Motor neuron (in vitro differentiated cells): Measurements from ENCODE around the gene EBNA1BP2. TPM values are rescaled to one million over a fixed set of nuclear protein-coding genes. Genes with fewer than 3 reads are reported as not detected.

Experiments used
- ATAC-seq, 8 experiments: fragments of 200-7000 bp; cut with Tn5 transposase; replicated peaks in 6 of 8; 2 replicates each; pipeline ENCODE4 v1.8.0; 2021; ENCODE audit warnings: mild to moderate bottlenecking in 8 of 8, moderate library complexity in 8 of 8
- H3K27ac ChIP-seq, 2 donors: fragments of 250-450 bp; sonication (Bioruptor Pico); 2 replicates each; pipeline ENCODE4 v1.9.0; 2021; ENCODE audit warnings: antibody characterized with exemption in 2 of 2, mild to moderate bottlenecking in 2 of 2, moderate library complexity in 1 of 2
- H3K4me1 ChIP-seq, 2 donors: fragments of 250-450 bp; sonication (Bioruptor Pico); replicated peaks in 1 of 2; 2 replicates each; pipeline ENCODE4 v1.6.1; 2021; ENCODE audit warnings: antibody characterized with exemption in 2 of 2, mild to moderate bottlenecking in 2 of 2, moderate library complexity in 1 of 2
- H3K4me3 ChIP-seq, 5 donors: fragments of 250-450 bp; sonication (Bioruptor Pico); 2 replicates each; pipeline ENCODE4 v1.9.0; 2021; ENCODE audit warnings: antibody characterized with exemption in 5 of 5, mild to moderate bottlenecking in 5 of 5, moderate library complexity in 4 of 5
- WGBS, 10 experiments: fragments of 450-650 bp; shearing (Covaris generic); methylation state at CpG; one replicate each; pipeline ENCODE4 v1.0.0; 2022; 5-methylcytosine and 5-hydroxymethylcytosine counted together
- in situ Hi-C, 9 experiments: fragments of 400-800 bp; cut with MboI; loops; one replicate each; pipeline ENCODE4 v1.15.0; 2021; ENCODE audit warnings: low sequenced_read_pairs in 9 of 9, low pct_unique_long_range_greater_than_20kb in 2 of 9; ENCODE audit not compliant: unreplicated experiment in 9 of 9
- total RNA-seq, 8 experiments: library from RNA; unstranded; fragments of 300-600 nt; gene quantifications; 2 replicates each; pipeline versions ENCODE4 v1.2.3 to v1.2.4, GENCODE V29; 2022

Gene EBNA1BP2
- total RNA-seq, 8 experiments from 2014 or later: 71.2 to 109 (median 90.3) TPM

- 0 to 74% (median 47%) methylated on average over 1 to 8 of the region's 8 CpGs; no CpG with 5 or more reads in 2 of the 10 experiments for WGBS, 10 experiments
- ATAC-seq: peak in 7 of 8 experiments; percentile 47 to 95 (median 80)
- in situ Hi-C loops: no loop called here
- H3K4me3 ChIP-seq: no peak overlapping the region
- peaks cover 0 to 13% of the 10 kb centered on the region in 2 donors for H3K4me1 ChIP-seq
- no peak overlapping the region for H3K27ac ChIP-seq
Observed at GRCh38 chr1:43199093-43199726, 27.1 kb upstream of the EBNA1BP2 start.

- no peak for ATAC-seq
- in situ Hi-C loops: no loop called here
- Histone ChIP-seq H3K4me3 (no peak overlapping the region), H3K4me1 (peaks cover 0 to 13% of the 10 kb centered on the region in 2 donors), H3K27ac (no peak overlapping the region)
- 67 to 97% (median 89%) methylated on average over 1 to 7 of the region's 7 CpGs for WGBS, 10 experiments
Observed at GRCh38 chr1:43197343-43198127, 25.4 kb upstream of the EBNA1BP2 start.

GRCh38 chr1:43194509-43194908 is 22.4 kb upstream of the EBNA1BP2 start:
- H3K4me1 ChIP-seq: peaks cover 0 to 13% of the 10 kb centered on the region in 2 donors
- in situ Hi-C loops: no loop called here
- no peak overlapping the region for H3K27ac ChIP-seq
- no peak for ATAC-seq
- no peak overlapping the region for H3K4me3 ChIP-seq

- Histone ChIP-seq H3K4me3 (no peak overlapping the region), H3K4me1 (no peaks in the 10 kb centered on the region), H3K27ac (no peak overlapping the region)
- no peak for ATAC-seq
- WGBS, 10 experiments: 0 to 85% (median 57%) methylated on average over 1 of the region's 1 CpG; no CpG with 5 or more reads in 1 of the 10 experiments
- in situ Hi-C loops: no loop called here
Observed at GRCh38 chr1:43188106-43188505, 16.0 kb upstream of the EBNA1BP2 start.

GRCh38 chr1:43184995-43185394 is 12.9 kb upstream of the EBNA1BP2 start:
- Histone ChIP-seq H3K4me1 (no peaks in the 10 kb centered on the region), H3K4me3 (no peak overlapping the region), H3K27ac (no peak overlapping the region)
- in situ Hi-C loops: no loop called here
- ATAC-seq: peak in 5 of 8 experiments; percentile 38 to 98 (median 94)
- 6 to 92% (median 57%) methylated on average over 1 to 3 of the region's 3 CpGs; no CpG with 5 or more reads in 2 of the 10 experiments for WGBS, 10 experiments

- H3K4me1 ChIP-seq: no peaks in the 10 kb centered on the region
- in situ Hi-C loops: no loop called here
- H3K4me3 ChIP-seq: no peak overlapping the region
- WGBS, 10 experiments: 70 to 100% (median 94%) methylated on average over 1 to 3 of the region's 3 CpGs; no CpG with 5 or more reads in 1 of the 10 experiments
- ATAC-seq: no peak
- H3K27ac ChIP-seq: no peak overlapping the region
Observed at GRCh38 chr1:43184388-43184787, 12.3 kb upstream of the EBNA1BP2 start.

- in situ Hi-C loops: no loop called here
- 28 to 75% (median 45%) methylated on average over 1 to 4 of the region's 4 CpGs; no CpG with 5 or more reads in 4 of the 10 experiments for WGBS, 10 experiments
- no peak overlapping the region for H3K4me3 ChIP-seq
Observed at GRCh38 chr1:43177691-43178090, 5.6 kb upstream of the EBNA1BP2 start.

GRCh38 chr1:43174873-43175272 is 2.8 kb upstream of the EBNA1BP2 start:
- no peak overlapping the region for H3K4me3 ChIP-seq
- in situ Hi-C loops: no loop called here
- WGBS, 10 experiments: 6 to 86% (median 50%) methylated on average over 2 of the region's 2 CpGs; no CpG with 5 or more reads in 2 of the 10 experiments
- H3K4me1 ChIP-seq: peaks cover 4 to 10% of the 10 kb centered on the region in 2 donors
- no peak overlapping the region for H3K27ac ChIP-seq
- no peak for ATAC-seq

More at GRCh38 chr1:43177691-43178090, 5.6 kb upstream of the EBNA1BP2 start:
- ATAC-seq: no peak
- Histone ChIP-seq H3K4me1 (no peaks in the 10 kb centered on the region), H3K27ac (no peak overlapping the region)

- ATAC-seq: peak; percentile 57 to 73 (median 66)
- Histone ChIP-seq H3K4me1 (peaks cover 4 to 10% of the 10 kb centered on the region in 2 donors), H3K27ac (no peak overlapping the region), H3K4me3 (peak overlapping the region; percentile 68 to 99 (median 82))
- in situ Hi-C loops: no loop called here
- 0% methylated on average over 1 to 4 of the region's 20 CpGs; no CpG with 5 or more reads in 6 of the 10 experiments for WGBS, 10 experiments
Observed at GRCh38 chr1:43172527-43172972, 460 bp upstream of the EBNA1BP2 start.

- peak overlapping the region; percentile 58 to 87 for H3K27ac ChIP-seq
- 1 to 52% (median 14%) methylated on average over 1 to 14 of the region's 17 CpGs for WGBS, 10 experiments
Observed at GRCh38 chr1:43171312-43171875, 696 bp downstream of the EBNA1BP2 start.

GRCh38 chr1:43165765-43166164 is 6.3 kb downstream of the EBNA1BP2 start:
- Histone ChIP-seq H3K4me3 (no peak overlapping the region), H3K4me1 (peaks cover 0 to 3% of the 10 kb centered on the region in 2 donors), H3K27ac (no peak overlapping the region)
- in situ Hi-C loops: no loop called here
- 72 to 100% (median 94%) methylated on average over 2 to 5 of the region's 5 CpGs; no CpG with 5 or more reads in 1 of the 10 experiments for WGBS, 10 experiments
- no peak for ATAC-seq

More at GRCh38 chr1:43171312-43171875, 696 bp downstream of the EBNA1BP2 start:
- ATAC-seq: peak in 1 of 8 experiments; percentile 3
- H3K4me1 ChIP-seq: peaks cover 4 to 10% of the 10 kb centered on the region in 2 donors
- peak overlapping the region; percentile 68 to 99 (median 82) for H3K4me3 ChIP-seq
- in situ Hi-C loops: no loop called here

GRCh38 chr1:43165162-43165561 is 6.9 kb downstream of the EBNA1BP2 start:
- Histone ChIP-seq H3K4me3 (no peak overlapping the region), H3K4me1 (no peaks in the 10 kb centered on the region), H3K27ac (no peak overlapping the region)
- in situ Hi-C loops: no loop called here
- 48 to 100% (median 71%) methylated on average over 1 to 3 of the region's 3 CpGs; no CpG with 5 or more reads in 1 of the 10 experiments for whole genome bisulfite sequencing, 10 experiments
- ATAC-seq: peak in 3 of 8 experiments; percentile 21 to 96 (median 49)

GRCh38 chr1:43156026-43156425 is 16.1 kb downstream of the EBNA1BP2 start:
- Histone ChIP-seq H3K4me3 (no peak overlapping the region), H3K27ac (no peak overlapping the region), H3K4me1 (no peaks in the 10 kb centered on the region)
- WGBS, 10 experiments: 43 to 100% (median 80%) methylated on average over 1 to 7 of the region's 7 CpGs; no CpG with 5 or more reads in 1 of the 10 experiments
- ATAC-seq: no peak
- in situ Hi-C loops: no loop called here
